Activated T-helper 1 cell treated with anti-CD3 and anti-CD28 coated beads, Interleukin-12 subunit alpha, Interleukin-12 subunit beta, Interleukin-2, Interleukin-4 antibody, amounts not matched to agents 30 ng/mL and 10 ng/mL and 1 ng/mL, durations not matched to agents 14 hours and 24 hours and 36 hours (primary cell): ENCODE data around the gene EPB42. TPM values are rescaled to one million over a fixed set of nuclear protein-coding genes. Genes with fewer than 3 reads are reported as not detected.
A peak's percentile ranks its signal among the peaks of the same experiment; 100 is the strongest.

Source experiments
- DNase-seq: peaks from one replicate; pipeline ENCODE4 v3.0.0; 2021; ENCODE audit warnings: low spot score
- H3K27ac Mint-ChIP-seq: one replicate; pipeline ENCODE4 v1.8.0; 2021; ENCODE audit warnings: mild to moderate bottlenecking, mixed read lengths
- H3K27me3 Mint-ChIP-seq: one replicate; pipeline ENCODE4 v1.8.0; 2022; ENCODE audit warnings: mild to moderate bottlenecking, moderate library complexity, mixed read lengths; ENCODE audit not compliant: insufficient read depth
- H3K36me3 Mint-ChIP-seq: one replicate; pipeline ENCODE4 v1.8.0; 2021; ENCODE audit warnings: low read depth, mixed read lengths
- H3K4me1 Mint-ChIP-seq: one replicate; pipeline ENCODE4 v1.8.0; 2021; ENCODE audit warnings: low read depth, mixed read lengths
- H3K4me3 Mint-ChIP-seq: one replicate; pipeline ENCODE4 v1.8.0; 2021; ENCODE audit warnings: mild to moderate bottlenecking, moderate library complexity, mixed read lengths
- H3K9me3 Mint-ChIP-seq: one replicate; pipeline ENCODE4 v1.8.0; 2021; ENCODE audit warnings: mixed read lengths
- intact Hi-C: fragments of 100-400 bp; cut with micrococcal nuclease; formaldehyde crosslinking; loops from one replicate; pipeline ENCODE4 v1.15.1; 2024
- total RNA-seq: library from RNA; stranded (reverse); gene quantifications from 2 replicates; pipeline ENCODE4 v1.2.3, GENCODE V29; 2022

The EPB42 gene
- total RNA-seq, 1 donor from 2014 or later, result not detected

DNA sequence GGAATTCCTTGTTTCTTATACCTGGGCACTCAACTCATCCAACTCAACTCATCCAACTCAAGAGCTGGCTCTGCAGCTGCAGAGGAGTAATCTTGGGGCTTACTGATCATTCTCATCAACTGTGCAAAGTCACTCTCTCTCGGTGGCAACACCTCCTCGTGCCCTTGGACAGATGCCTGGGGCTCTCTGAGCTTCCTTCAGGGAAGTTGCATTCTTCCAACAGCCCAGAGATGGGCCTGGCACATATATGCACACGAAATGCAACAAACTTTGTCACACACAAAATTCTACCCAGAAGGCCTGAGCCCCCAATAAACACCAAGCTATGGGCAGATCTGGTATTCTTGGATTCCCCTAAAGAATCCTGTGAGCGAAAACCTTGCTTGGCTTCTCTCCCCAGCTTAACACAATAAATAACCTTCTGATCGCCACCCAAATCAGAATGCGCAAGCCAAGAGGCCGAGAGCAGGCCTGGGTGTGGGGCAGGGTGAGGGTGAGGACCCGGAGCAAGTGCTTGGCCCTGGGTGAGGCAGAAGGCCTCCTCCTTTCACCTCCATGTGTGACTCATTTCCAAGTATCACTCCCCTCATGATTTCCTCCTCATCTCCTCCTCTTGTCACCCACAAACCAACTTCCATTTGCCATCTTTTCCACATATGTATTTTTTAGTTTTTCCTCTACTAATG is 30.5 kb upstream of the EPB42 start:
- Mint-ChIP-seq H3K4me3 (no peak overlapping the region), H3K27me3 (no peaks in the 10 kb centered on the region), H3K36me3 (peaks cover 3% of the 10 kb centered on the region), H3K9me3 (no peaks in the 10 kb centered on the region), H3K27ac (peak overlapping the region; percentile 93), H3K4me1 (peaks cover 58% of the 10 kb centered on the region)
- DNase-seq, result no peak
- intact Hi-C loops, result no loop called here

DNA sequence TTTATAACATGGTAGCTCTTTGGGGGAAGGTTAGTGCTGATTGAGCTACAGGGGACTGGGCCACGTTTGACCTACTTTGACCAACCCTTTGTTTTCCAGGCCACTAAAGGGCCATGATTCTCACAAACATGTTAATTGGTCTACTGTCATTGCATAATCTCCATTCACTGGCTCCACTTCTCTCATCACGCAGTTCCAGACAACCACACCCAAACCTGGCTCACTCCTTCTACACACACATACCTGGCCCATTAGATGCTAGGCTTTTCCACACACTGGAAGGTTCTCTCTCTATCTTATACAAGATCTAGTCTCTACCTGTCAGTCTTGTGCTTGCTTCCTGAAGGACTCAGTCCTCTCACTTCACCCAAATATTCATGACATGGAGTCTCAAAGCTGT is 30.0 kb upstream of the EPB42 start:
- DNase-seq, result no peak
- peak overlapping the region; percentile 52 for H3K27ac Mint-ChIP-seq
- H3K9me3 Mint-ChIP-seq, result no peaks in the 10 kb centered on the region
- no peaks in the 10 kb centered on the region for H3K27me3 Mint-ChIP-seq
- peaks cover 60% of the 10 kb centered on the region for H3K4me1 Mint-ChIP-seq
- H3K4me3 Mint-ChIP-seq, result no peak overlapping the region
- H3K36me3 Mint-ChIP-seq, result peaks cover 3% of the 10 kb centered on the region
- intact Hi-C loops, result no loop called here

DNA sequence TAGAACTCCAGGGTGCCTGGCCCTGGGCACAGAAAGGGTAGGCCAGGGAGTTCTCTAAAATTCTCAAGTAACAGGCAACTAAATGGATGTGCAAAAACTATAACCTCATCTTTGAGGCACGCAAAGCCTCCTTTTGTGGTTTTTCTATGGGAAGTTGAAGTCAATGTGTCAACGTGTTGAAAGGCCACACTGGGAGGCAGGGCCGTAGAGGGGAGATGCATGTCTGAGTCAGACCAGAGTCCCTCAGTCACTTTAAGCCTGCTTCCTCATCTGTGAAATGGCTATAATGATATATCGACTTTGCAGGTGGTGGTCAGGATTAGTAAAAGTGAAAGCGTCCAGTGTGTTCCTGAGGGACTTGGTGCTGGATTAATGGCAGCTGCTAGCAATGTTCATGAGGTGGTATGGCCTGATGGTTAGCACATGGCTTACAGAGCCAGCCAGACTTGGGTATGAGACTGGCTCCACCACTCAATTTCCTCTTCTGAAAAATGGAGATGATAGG is 28.9 kb upstream of the EPB42 start:
- no peak for DNase-seq
- peaks cover 3% of the 10 kb centered on the region for H3K36me3 Mint-ChIP-seq
- peak overlapping the region; percentile 69 for H3K27ac Mint-ChIP-seq
- no peaks in the 10 kb centered on the region for H3K27me3 Mint-ChIP-seq
- H3K4me3 Mint-ChIP-seq, result peak overlapping the region; percentile 32
- intact Hi-C loops, result no loop called here
- no peaks in the 10 kb centered on the region for H3K9me3 Mint-ChIP-seq
- H3K4me1 Mint-ChIP-seq, result peaks cover 60% of the 10 kb centered on the region

DNA sequence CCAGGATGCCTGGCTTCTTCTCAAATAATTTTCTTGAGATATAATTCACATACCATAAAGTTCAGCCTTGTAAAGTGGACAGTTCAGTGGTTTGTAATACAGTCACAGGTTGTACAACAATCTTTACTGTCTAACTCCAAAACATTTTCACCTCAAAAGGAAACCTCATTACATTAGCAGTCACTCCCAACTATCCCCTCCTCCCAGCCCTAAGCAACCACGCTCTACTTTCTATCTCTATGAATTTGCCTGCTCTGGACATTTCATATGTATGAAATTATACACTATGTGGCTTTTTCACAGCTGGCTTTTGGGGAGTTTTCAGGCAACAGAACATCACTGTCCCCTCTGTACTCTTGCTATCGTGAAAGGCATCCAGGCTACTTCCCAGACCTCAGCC is 28.4 kb upstream of the EPB42 start:
- no peak for DNase-seq
- H3K36me3 Mint-ChIP-seq, result peaks cover 3% of the 10 kb centered on the region

DNA sequence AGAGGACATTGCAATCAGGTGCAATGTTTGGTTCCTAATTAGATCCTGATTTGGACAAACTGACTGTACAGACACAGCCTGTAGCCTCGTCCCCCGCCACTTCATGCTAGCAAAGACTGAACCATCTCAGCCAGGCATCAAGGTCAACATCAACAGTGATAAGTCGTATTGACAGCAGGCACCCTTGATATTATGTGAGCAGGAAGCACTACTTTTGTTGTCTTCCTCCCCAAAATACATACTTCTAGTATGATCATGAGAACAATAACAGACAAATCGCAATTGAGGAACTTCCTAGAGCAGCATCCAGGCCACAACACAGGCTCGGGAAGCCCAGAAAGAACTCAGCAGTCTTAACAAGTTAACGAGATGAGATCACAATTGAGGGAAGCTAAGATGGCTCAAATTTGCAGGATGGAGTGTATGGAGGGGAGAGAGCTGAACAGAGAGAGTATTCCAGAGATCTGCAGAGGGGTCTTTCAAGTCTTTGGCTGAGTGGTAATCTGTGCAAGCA is 25.5 kb upstream of the EPB42 start:
- intact Hi-C loops, result no loop called here
- no peaks in the 10 kb centered on the region for H3K36me3 Mint-ChIP-seq
- no peaks in the 10 kb centered on the region for H3K9me3 Mint-ChIP-seq
- no peak overlapping the region for H3K27ac Mint-ChIP-seq
- peaks cover 3% of the 10 kb centered on the region for H3K27me3 Mint-ChIP-seq
- no peak overlapping the region for H3K4me3 Mint-ChIP-seq
- no peak for DNase-seq
- H3K4me1 Mint-ChIP-seq, result peaks cover 29% of the 10 kb centered on the region

More for the DNA sequence above, 28.4 kb upstream of the EPB42 start:
- Mint-ChIP-seq H3K27ac (peak overlapping the region; percentile 69), H3K9me3 (no peaks in the 10 kb centered on the region), H3K4me3 (peak overlapping the region; percentile 32), H3K4me1 (peaks cover 55% of the 10 kb centered on the region), H3K27me3 (peaks cover 3% of the 10 kb centered on the region)
- intact Hi-C loops, result no loop called here

DNA sequence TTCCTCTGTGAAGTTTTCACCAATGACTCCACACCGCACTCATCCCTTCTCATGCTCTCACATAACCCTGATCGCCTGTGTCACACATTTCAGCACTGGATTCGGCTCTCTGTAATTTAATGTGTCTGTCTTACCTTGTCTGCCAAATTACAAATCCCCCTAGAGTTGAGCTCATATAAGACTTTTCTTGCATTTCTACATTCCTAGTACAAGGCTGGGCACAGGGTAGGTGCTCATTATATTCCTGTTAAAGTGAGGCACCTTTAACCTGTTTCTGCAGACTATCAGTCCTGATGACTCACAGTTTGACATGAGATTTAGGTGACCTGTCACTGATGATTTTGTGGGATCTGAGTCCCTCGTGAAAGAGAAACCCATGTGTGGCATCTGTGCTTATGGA is 23.3 kb upstream of the EPB42 start:
- intact Hi-C loops, result no loop called here
- no peaks in the 10 kb centered on the region for H3K9me3 Mint-ChIP-seq
- H3K4me3 Mint-ChIP-seq, result no peak overlapping the region
- no peak for DNase-seq
- no peaks in the 10 kb centered on the region for H3K36me3 Mint-ChIP-seq
- no peak overlapping the region for H3K27ac Mint-ChIP-seq
- peaks cover 3% of the 10 kb centered on the region for H3K27me3 Mint-ChIP-seq
- peaks cover 21% of the 10 kb centered on the region for H3K4me1 Mint-ChIP-seq

DNA sequence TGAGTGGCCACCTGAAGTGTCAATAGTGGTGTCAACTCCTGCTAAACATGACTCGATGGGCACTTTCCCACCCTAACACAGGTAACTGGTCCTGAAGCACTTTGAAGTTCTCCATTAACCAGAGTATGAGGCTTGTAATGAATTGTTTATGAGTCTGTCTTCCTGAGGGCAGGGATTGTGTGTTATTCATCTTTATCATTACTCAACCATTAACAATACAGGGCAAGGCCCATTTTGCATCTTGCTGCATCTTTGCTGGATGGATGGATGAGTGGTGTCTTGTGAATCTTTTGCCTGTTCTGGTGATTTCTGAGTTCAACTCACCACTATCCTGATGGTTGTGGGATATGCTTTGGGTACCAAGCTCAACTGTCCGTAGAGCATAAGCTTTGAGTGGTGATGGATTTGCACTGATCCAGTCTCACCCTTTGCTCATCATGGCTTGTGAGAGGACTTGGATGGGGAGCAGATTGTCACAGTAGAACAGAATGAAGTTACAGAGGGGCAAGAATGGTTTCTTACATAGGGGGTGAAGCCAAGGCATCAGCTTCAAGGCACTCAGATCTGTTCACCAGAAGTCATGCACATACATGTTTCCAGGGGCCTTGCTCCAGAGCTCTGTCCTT is 22.3 kb upstream of the EPB42 start:
- DNase-seq, result no peak
- peaks cover 22% of the 10 kb centered on the region for H3K4me1 Mint-ChIP-seq
- no peaks in the 10 kb centered on the region for H3K9me3 Mint-ChIP-seq
- H3K27ac Mint-ChIP-seq, result no peak overlapping the region
- intact Hi-C loops, result no loop called here
- H3K36me3 Mint-ChIP-seq, result no peaks in the 10 kb centered on the region
- peaks cover 3% of the 10 kb centered on the region for H3K27me3 Mint-ChIP-seq
- H3K4me3 Mint-ChIP-seq, result no peak overlapping the region

DNA sequence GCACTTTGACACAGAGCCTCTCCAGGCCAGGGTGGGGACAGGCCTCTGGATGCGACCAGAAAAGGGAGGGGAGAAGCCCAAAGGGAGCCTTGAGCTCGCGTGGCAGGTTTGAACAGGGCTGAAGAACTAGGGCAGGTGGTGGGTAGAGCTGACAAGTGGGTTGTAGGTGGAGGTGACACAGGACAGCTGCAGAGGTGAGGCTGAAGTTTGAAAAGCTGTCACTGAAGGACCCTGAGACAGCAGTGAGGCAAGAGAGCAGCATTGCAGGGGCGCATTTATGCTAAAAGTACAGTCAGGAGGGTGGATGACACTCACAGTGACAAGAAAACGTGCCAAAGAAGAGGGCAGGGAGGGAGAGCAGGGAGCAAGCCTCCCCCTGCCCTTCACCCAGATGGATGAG is 21.8 kb upstream of the EPB42 start:
- Mint-ChIP-seq H3K4me1 (peaks cover 22% of the 10 kb centered on the region), H3K9me3 (no peaks in the 10 kb centered on the region), H3K27me3 (peaks cover 3% of the 10 kb centered on the region), H3K36me3 (no peaks in the 10 kb centered on the region), H3K4me3 (no peak overlapping the region), H3K27ac (no peak overlapping the region)
- intact Hi-C loops, result no loop called here
- no peak for DNase-seq

DNA sequence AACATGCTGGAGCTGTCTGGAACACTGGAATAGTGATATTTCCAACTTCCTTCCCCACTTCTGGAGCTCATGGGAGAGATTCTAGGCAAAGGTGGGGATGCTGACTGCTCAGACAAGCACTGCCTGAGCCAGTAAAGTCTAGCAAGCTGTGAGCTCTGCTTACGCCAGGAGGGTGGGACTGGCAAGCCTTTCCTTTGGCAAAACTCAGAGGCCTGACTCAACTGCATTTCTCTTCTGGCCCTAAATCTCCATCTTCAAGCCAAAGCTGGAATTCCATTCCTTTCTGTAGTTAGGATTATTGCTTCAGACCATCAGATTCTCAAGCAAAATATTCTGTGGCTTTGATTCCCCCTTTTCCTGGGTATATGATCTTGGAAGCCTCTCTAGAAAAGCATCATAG is 20.3 kb upstream of the EPB42 start:
- Mint-ChIP-seq H3K27ac (no peak overlapping the region), H3K36me3 (no peaks in the 10 kb centered on the region), H3K9me3 (no peaks in the 10 kb centered on the region), H3K4me3 (no peak overlapping the region), H3K4me1 (peaks cover 17% of the 10 kb centered on the region), H3K27me3 (peaks cover 3% of the 10 kb centered on the region)
- DNase-seq, result no peak
- intact Hi-C loops, result no loop called here

DNA sequence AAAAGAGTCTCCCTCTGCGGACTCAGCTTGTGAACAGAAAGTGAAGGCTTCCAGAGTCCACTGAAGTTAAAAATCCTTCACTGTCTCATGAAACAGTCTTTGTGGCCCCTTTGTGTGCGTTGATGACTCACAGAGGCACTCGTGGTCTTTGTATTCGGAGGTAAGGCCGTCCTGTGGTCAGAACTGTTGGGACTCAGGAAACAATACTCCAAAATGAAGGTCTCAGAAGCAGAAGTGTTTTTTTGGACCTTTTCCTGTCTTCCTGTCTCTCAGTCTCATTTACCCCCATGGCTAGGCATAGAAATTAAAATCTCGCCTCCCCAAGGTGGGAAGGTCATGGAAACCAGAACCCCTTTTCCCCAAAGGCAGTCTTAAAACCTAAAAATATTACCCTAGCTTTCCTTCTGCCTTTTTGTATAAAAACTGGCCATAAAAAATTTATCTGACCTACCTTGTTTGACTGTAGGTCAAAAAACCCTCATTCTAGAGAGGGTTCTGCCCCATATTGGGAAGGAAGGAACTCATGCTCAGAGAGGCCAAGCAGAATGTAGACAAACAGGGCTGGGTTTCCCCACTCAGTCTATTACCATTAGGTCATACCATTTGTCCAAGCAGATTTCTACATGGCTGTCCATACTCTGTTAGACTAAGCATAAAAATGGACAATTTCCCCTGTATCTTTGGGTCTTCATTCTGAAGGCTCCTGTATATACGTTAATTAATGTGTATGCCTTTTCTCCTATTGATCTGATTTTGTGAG is 19.1 kb upstream of the EPB42 start:
- H3K4me1 Mint-ChIP-seq, result peaks cover 17% of the 10 kb centered on the region
- H3K9me3 Mint-ChIP-seq, result no peaks in the 10 kb centered on the region
- H3K36me3 Mint-ChIP-seq, result no peaks in the 10 kb centered on the region
- intact Hi-C loops, result no loop called here
- H3K27me3 Mint-ChIP-seq, result peaks cover 3% of the 10 kb centered on the region
- no peak for DNase-seq
- no peak overlapping the region for H3K4me3 Mint-ChIP-seq
- H3K27ac Mint-ChIP-seq, result peak overlapping the region; percentile 25

DNA sequence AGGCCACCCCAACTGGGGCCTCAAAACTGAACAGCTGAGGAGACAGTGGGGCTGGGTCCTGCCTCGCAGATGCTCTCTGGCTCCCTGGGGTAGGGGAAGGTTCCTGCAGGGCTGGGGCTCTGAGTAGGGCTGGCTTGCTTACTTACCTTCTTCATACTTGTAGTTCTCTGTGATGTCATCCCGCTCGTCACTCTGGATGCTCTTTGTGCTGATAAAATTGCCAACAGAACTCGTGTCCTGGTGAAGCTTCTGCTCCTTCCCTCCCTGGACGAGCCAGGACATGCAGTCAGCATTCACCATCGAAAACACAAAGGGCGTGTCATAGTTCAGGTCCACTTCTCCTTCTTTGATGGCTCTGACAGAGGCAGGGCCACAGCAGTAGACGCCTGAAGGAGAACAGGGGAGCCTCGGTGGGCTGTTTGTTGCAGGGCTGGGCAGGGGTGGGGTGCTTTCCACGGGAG is 17.9 kb upstream of the EPB42 start:
- Mint-ChIP-seq H3K36me3 (no peaks in the 10 kb centered on the region), H3K4me1 (peaks cover 17% of the 10 kb centered on the region), H3K27me3 (no peaks in the 10 kb centered on the region), H3K27ac (no peak overlapping the region), H3K4me3 (no peak overlapping the region), H3K9me3 (no peaks in the 10 kb centered on the region)
- intact Hi-C loops, result no loop called here
- no peak for DNase-seq

DNA sequence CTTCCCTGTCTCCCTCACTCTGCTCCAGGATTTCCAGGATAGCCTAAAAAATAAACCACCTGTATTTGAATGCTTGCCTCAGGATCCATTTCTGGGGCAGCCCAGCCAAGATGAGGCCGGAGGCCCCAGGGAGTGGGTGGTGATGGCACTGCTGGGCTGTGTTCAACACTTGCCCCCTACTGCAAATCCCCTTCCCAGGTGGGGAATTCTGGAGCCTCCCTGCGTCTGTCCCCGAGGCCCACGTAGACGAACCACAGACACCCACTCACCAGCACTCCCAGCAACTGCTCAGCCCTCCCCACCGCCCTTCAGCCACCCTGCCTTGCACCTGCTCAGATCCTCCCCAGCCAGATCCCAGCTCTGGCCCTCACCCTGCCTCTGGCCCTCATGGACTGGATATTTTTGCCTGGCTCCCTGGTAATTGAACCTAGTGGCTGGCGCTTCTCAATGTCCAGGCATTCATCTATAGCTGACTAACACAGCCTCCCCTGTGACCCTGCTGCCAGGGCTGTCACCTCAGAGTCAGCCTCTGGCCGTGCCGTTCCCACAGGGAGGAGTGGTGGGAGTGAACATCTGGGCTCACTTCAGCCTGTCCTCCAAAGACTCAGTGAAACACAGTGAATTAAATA is 17.1 kb upstream of the EPB42 start:
- H3K4me3 Mint-ChIP-seq, result no peak overlapping the region
- no peaks in the 10 kb centered on the region for H3K36me3 Mint-ChIP-seq
- intact Hi-C loops, result no loop called here
- H3K4me1 Mint-ChIP-seq, result peaks cover 17% of the 10 kb centered on the region
- DNase-seq, result no peak
- H3K9me3 Mint-ChIP-seq, result no peaks in the 10 kb centered on the region
- no peaks in the 10 kb centered on the region for H3K27me3 Mint-ChIP-seq
- H3K27ac Mint-ChIP-seq, result peak overlapping the region; percentile 18
